Measurements from ENCODE around the gene ARFGEF3. TPM values are rescaled to one million over a fixed set of nuclear protein-coding genes. Genes with fewer than 3 reads are reported as not detected.

The ARFGEF3 gene
- total RNA-seq, 5 donors from 2014 or later (not counting 1 experiment from before 2014, with no cell fraction given), result 0.09 to 0.12 (median 0.10) TPM; not detected in 2

DNA sequence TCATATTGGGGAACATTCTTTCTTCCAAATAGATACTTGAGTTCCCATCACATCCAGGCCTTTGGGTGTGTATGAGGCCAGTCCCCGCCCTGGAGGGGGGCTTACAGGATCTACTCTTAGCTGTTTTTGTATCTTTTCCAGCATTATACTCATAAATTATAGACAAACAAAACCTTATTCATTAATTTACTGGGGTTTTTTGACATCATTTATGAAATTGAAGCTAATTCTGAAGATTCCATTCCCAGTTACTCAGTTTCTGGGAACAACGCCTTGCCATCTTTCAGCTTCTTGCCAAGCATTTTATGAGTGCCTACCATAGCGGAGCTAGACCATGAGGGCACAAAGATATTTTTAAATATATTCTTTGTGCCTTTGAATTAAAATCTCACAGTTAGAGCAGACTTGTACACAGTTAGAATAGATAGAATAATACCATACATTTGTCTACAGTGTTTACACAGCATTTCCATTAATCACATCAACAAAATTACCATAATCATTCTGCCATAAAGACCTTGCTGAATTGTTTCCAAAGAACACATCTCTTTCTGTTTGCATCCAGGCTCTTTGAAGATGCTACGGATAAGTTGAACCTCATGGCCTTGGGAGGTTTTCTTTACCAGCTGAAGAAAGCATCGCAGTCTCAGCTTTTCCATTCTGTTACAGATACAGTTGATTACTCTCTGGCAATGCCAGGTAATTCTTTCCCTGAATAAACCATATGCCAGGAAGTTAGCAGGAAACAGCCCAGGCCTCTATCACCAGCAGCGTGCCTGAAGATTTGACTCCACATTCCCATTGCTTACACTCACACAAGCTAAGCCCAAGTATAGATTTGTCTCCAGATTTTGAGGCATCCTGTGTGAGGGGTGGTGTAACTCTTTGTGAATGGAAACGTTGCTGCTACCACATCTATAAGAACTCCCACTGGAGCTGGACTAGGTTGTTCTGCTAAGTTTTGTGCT is 132.0 kb downstream of the ARFGEF3 start:
- no peak overlapping the region for H3K4me3 ChIP-seq (ENCODE audit: control insufficient read depth in 1 of 2, extremely low read depth in 1 of 2, low read length in 1 of 2)
- no peak for DNase-seq
- Mint-ChIP-seq H3K4me3 (no peak overlapping the region), H3K27ac (no peak overlapping the region), H3K4me1 (no peaks in the 10 kb centered on the region), H3K27me3 (peaks cover 7% of the 10 kb centered on the region in 2 donors), H3K9me3 (no peaks in the 10 kb centered on the region), H3K36me3 (no peaks in the 10 kb centered on the region)
- ChIA-PET CTCF (no interaction called here), POLR2A (no interaction called here)
- no peak overlapping the region for H3K27ac ChIP-seq (ENCODE audit: low read length)
- H3K4me1 ChIP-seq (ENCODE audit: control insufficient read depth in 1 of 2, extremely low read depth in 1 of 2, insufficient read depth in 2 of 2, low read length in 2 of 2), result no peaks in the 10 kb centered on the region
- peaks cover 0 to 9% of the 10 kb centered on the region in 2 experiments for H3K27me3 ChIP-seq (replicated peaks in 1 of 2; ENCODE audit: control insufficient read depth in 2 of 2, extremely low read depth in 1 of 2, insufficient read depth in 2 of 2, low read length in 1 of 2)
- no peak for ATAC-seq (replicated peaks in 1 of 4)
- no peaks in the 10 kb centered on the region for H3K36me3 ChIP-seq (ENCODE audit: control insufficient read depth in 2 of 2, extremely low read depth in 1 of 2, insufficient read depth in 1 of 2, low read length in 1 of 2)
- 58% methylated on average over 2 of the region's 7 CpGs for WGBS (ENCODE audit: insufficient coverage)
- H3K9me3 ChIP-seq, result no peaks in the 10 kb centered on the region

DNA sequence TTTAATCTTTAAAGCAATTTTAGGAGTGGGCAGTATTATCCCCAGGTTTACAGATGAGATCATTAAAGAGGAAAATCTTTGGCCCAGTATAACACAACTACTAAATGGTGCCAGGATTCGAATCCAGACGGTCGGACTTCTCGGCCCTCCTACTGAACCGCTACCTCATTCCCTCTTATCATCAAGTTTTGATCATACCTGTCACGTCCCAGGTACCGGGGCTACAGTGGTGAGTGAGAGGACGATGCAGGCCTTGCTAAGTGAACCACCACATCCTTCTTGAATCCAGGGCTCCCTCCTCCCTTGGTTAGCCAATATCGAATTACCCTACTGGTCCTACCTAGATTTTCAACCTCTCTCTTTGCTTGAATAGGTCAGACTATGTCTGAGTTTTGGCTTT is 134.6 kb downstream of the ARFGEF3 start:
- 100% methylated on average over 1 of the region's 9 CpGs for WGBS (ENCODE audit: insufficient coverage)
- peaks cover 9 to 22% of the 10 kb centered on the region in 2 donors for H3K27me3 Mint-ChIP-seq
- H3K27me3 ChIP-seq (replicated peaks in 1 of 2; ENCODE audit: control insufficient read depth in 2 of 2, extremely low read depth in 1 of 2, insufficient read depth in 2 of 2, low read length in 1 of 2), result peaks cover 0 to 11% of the 10 kb centered on the region in 2 experiments
- no peaks in the 10 kb centered on the region for H3K4me1 ChIP-seq (ENCODE audit: control insufficient read depth in 1 of 2, extremely low read depth in 1 of 2, insufficient read depth in 2 of 2, low read length in 2 of 2)
- ChIA-PET POLR2A (no interaction called here), CTCF (interaction anchor here in 1 of 2 donors (1.1 kb wide), 1 partner anchor 9 kb away, joined by 3 read pairs; no protein-coding TSS in a partner anchor)
- H3K4me3 Mint-ChIP-seq, result no peak overlapping the region
- ATAC-seq (replicated peaks in 1 of 4) (no peak), DNase-seq (no peak)
- no peaks in the 10 kb centered on the region for H3K9me3 Mint-ChIP-seq
- H3K4me1 Mint-ChIP-seq, result no peaks in the 10 kb centered on the region
- no peak overlapping the region for H3K4me3 ChIP-seq (ENCODE audit: control insufficient read depth in 1 of 2, extremely low read depth in 1 of 2, low read length in 1 of 2)
- no peak overlapping the region for H3K27ac Mint-ChIP-seq
- no peaks in the 10 kb centered on the region for H3K9me3 ChIP-seq
- H3K36me3 Mint-ChIP-seq, result no peaks in the 10 kb centered on the region
- no peaks in the 10 kb centered on the region for H3K36me3 ChIP-seq (ENCODE audit: control insufficient read depth in 2 of 2, extremely low read depth in 1 of 2, insufficient read depth in 1 of 2, low read length in 1 of 2)
- H3K27ac ChIP-seq (ENCODE audit: low read length), result no peak overlapping the region

DNA sequence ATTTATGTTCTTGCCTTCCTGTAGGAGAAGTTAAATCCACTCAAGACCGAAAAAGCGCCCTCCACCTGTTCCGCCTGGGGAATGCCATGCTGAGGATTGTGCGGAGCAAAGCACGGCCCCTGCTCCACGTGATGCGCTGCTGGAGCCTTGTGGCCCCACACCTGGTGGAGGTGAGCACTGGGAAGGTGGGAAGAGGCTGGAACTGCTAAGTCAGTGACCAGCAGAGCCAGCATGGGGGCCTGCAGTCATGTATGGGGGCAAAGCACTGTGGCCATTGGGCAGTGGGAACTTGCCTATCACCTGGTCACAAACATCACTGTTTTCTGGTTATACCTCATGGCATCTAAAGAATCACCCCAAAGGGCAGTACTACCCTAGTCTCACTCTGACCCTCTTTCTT is 135.0 kb downstream of the ARFGEF3 start:
- Mint-ChIP-seq H3K36me3 (no peaks in the 10 kb centered on the region), H3K4me3 (no peak overlapping the region), H3K27ac (no peak overlapping the region), H3K4me1 (no peaks in the 10 kb centered on the region), H3K9me3 (no peaks in the 10 kb centered on the region), H3K27me3 (peaks cover 9 to 26% of the 10 kb centered on the region in 2 donors)
- no peaks in the 10 kb centered on the region for H3K4me1 ChIP-seq (ENCODE audit: control insufficient read depth in 1 of 2, extremely low read depth in 1 of 2, insufficient read depth in 2 of 2, low read length in 2 of 2)
- 91% methylated on average over 7 of the region's 7 CpGs for WGBS (ENCODE audit: insufficient coverage)
- no peak for ATAC-seq (replicated peaks in 1 of 4)
- H3K27ac ChIP-seq (ENCODE audit: low read length), result no peak overlapping the region
- no peaks in the 10 kb centered on the region for H3K9me3 ChIP-seq
- H3K36me3 ChIP-seq (ENCODE audit: control insufficient read depth in 2 of 2, extremely low read depth in 1 of 2, insufficient read depth in 1 of 2, low read length in 1 of 2), result no peaks in the 10 kb centered on the region
- DNase-seq, result no peak
- no peak overlapping the region for H3K4me3 ChIP-seq (ENCODE audit: control insufficient read depth in 1 of 2, extremely low read depth in 1 of 2, low read length in 1 of 2)
- ChIA-PET CTCF (interaction anchor here in 1 of 2 donors (1.1 kb wide), 1 partner anchor 10 kb away, joined by 3 read pairs; no protein-coding TSS in a partner anchor), POLR2A (no interaction called here)
- peaks cover 0 to 7% of the 10 kb centered on the region in 2 experiments for H3K27me3 ChIP-seq (replicated peaks in 1 of 2; ENCODE audit: control insufficient read depth in 2 of 2, extremely low read depth in 1 of 2, insufficient read depth in 2 of 2, low read length in 1 of 2)

DNA sequence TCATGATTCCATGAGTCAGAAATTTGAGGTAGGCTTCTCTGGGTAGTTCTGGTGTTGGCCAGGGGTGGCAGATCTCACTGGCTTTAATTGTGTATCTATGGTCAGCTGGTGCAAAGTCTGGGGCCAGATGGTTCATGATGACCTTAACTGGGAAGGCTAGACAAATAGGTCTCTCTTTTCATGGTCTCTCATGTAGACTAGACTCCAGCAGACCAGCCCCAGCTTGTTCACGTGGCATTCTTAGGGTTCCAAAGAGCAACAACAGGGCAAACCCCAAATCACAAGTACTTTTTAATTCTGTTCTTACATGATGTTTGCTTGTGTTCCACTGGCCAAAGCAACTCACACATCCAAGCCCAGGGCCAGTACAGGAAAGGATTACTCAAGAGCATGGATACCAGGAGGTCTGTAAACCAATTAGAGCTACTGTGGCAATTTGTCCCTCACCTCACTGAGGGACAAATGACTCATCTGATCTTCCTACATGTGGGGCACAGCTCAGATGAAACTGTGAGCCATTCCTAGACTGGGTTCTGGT is 136.1 kb downstream of the ARFGEF3 start:
- ATAC-seq (replicated peaks in 1 of 4) (no peak), DNase-seq (no peak)
- Histone ChIP-seq H3K9me3 (no peaks in the 10 kb centered on the region), H3K27ac (ENCODE audit: low read length) (no peak overlapping the region), H3K36me3 (ENCODE audit: control insufficient read depth in 2 of 2, extremely low read depth in 1 of 2, insufficient read depth in 1 of 2, low read length in 1 of 2) (no peaks in the 10 kb centered on the region), H3K4me3 (ENCODE audit: control insufficient read depth in 1 of 2, extremely low read depth in 1 of 2, low read length in 1 of 2) (no peak overlapping the region), H3K4me1 (ENCODE audit: control insufficient read depth in 1 of 2, extremely low read depth in 1 of 2, insufficient read depth in 2 of 2, low read length in 2 of 2) (no peaks in the 10 kb centered on the region), H3K27me3 (replicated peaks in 1 of 2; ENCODE audit: control insufficient read depth in 2 of 2, extremely low read depth in 1 of 2, insufficient read depth in 2 of 2, low read length in 1 of 2) (peaks cover 0 to 5% of the 10 kb centered on the region in 2 experiments)
- H3K4me3 Mint-ChIP-seq, result no peak overlapping the region
- H3K9me3 Mint-ChIP-seq, result no peaks in the 10 kb centered on the region
- H3K27me3 Mint-ChIP-seq, result peaks cover 6 to 26% of the 10 kb centered on the region in 2 donors
- no peaks in the 10 kb centered on the region for H3K4me1 Mint-ChIP-seq
- no peak overlapping the region for H3K27ac Mint-ChIP-seq
- WGBS (ENCODE audit: insufficient coverage), result 83% methylated on average over 1 of the region's 1 CpG
- CTCF ChIA-PET, result interaction anchor here in 1 of 2 donors (1.1 kb wide), 1 partner anchor 11 kb away, joined by 3 read pairs; no protein-coding TSS in a partner anchor
- POLR2A ChIA-PET, result no interaction called here
- H3K36me3 Mint-ChIP-seq, result no peaks in the 10 kb centered on the region

DNA sequence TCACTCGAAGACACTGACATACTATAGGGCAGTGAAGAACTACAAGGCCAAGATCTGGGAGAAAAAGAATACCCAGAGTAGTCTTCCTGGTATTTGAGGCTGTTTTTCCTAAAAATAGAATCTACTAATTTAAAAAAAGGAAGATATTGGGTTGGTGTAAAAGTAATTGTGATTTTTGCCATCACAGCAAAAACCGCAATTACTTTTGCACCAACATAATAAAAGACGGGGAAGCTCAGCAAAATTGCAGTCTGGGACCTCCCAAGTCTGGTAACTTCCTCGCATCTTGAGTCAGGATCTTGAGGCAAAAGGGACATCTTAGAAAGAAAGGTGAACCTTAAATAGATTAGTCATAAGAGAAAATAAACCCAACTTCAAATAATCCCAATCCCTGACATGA is 138.7 kb downstream of the ARFGEF3 start:
- POLR2A ChIA-PET, result no interaction called here
- H3K9me3 ChIP-seq, result no peaks in the 10 kb centered on the region
- H3K36me3 ChIP-seq (ENCODE audit: control insufficient read depth in 2 of 2, extremely low read depth in 1 of 2, insufficient read depth in 1 of 2, low read length in 1 of 2), result no peaks in the 10 kb centered on the region
- Mint-ChIP-seq H3K4me1 (no peaks in the 10 kb centered on the region), H3K27ac (no peak overlapping the region), H3K36me3 (no peaks in the 10 kb centered on the region), H3K4me3 (no peak overlapping the region), H3K27me3 (peaks cover 12 to 23% of the 10 kb centered on the region in 2 donors), H3K9me3 (no peaks in the 10 kb centered on the region)
- no CpG with 5 or more reads among the region's 4 CpGs for WGBS (ENCODE audit: insufficient coverage)
- no peak overlapping the region for H3K4me3 ChIP-seq (ENCODE audit: control insufficient read depth in 1 of 2, extremely low read depth in 1 of 2, low read length in 1 of 2)
- ATAC-seq (replicated peaks in 1 of 4) (no peak), DNase-seq (no peak)
- CTCF ChIA-PET, result no interaction called here
- H3K4me1 ChIP-seq (ENCODE audit: control insufficient read depth in 1 of 2, extremely low read depth in 1 of 2, insufficient read depth in 2 of 2, low read length in 2 of 2), result no peaks in the 10 kb centered on the region
- H3K27me3 ChIP-seq (replicated peaks in 1 of 2; ENCODE audit: control insufficient read depth in 2 of 2, extremely low read depth in 1 of 2, insufficient read depth in 2 of 2, low read length in 1 of 2), result peaks cover 0 to 5% of the 10 kb centered on the region in 2 experiments
- H3K27ac ChIP-seq (ENCODE audit: low read length), result no peak overlapping the region

DNA sequence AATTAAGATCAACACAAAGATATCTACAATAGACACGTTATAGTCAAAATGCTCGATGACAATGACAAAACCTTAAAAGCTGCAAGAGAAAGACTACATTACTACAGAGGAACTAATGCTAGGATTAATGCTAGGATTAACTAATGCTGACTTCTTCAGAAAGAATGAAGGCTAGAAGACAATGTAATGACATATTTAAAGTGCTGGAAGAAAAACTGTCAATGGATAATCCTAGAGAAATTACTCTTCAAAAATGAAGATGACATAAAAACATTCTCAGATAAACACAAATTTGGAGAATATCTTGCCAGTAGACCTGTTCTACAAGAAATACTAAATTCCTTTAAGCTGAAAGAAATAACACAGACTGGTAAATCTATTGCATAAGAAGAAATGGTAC is 140.8 kb downstream of the ARFGEF3 start:
- ChIA-PET POLR2A (interaction anchor here in 1 of 2 donors (0.7 kb wide), 1 partner anchor 19 kb away, joined by 3 read pairs; no protein-coding TSS in a partner anchor), CTCF (interaction anchor here in 1 of 2 donors (0.7 kb wide), 1 partner anchor 184 kb away, joined by 3 read pairs; no protein-coding TSS in a partner anchor)
- Histone ChIP-seq H3K9me3 (no peaks in the 10 kb centered on the region), H3K36me3 (ENCODE audit: control insufficient read depth in 2 of 2, extremely low read depth in 1 of 2, insufficient read depth in 1 of 2, low read length in 1 of 2) (no peaks in the 10 kb centered on the region), H3K27ac (ENCODE audit: low read length) (no peak overlapping the region), H3K27me3 (replicated peaks in 1 of 2; ENCODE audit: control insufficient read depth in 2 of 2, extremely low read depth in 1 of 2, insufficient read depth in 2 of 2, low read length in 1 of 2) (peaks cover 0 to 5% of the 10 kb centered on the region in 2 experiments), H3K4me3 (ENCODE audit: control insufficient read depth in 1 of 2, extremely low read depth in 1 of 2, low read length in 1 of 2) (no peak overlapping the region), H3K4me1 (ENCODE audit: control insufficient read depth in 1 of 2, extremely low read depth in 1 of 2, insufficient read depth in 2 of 2, low read length in 2 of 2) (no peaks in the 10 kb centered on the region)
- WGBS (ENCODE audit: insufficient coverage), result no CpG with 5 or more reads among the region's 2 CpGs
- DNase-seq (no peak), ATAC-seq (replicated peaks in 1 of 4) (no peak)
- H3K4me3 Mint-ChIP-seq, result no peak overlapping the region
- H3K36me3 Mint-ChIP-seq, result no peaks in the 10 kb centered on the region
- peaks cover 12 to 23% of the 10 kb centered on the region in 2 donors for H3K27me3 Mint-ChIP-seq
- H3K27ac Mint-ChIP-seq, result no peak overlapping the region
- H3K9me3 Mint-ChIP-seq, result no peaks in the 10 kb centered on the region
- no peaks in the 10 kb centered on the region for H3K4me1 Mint-ChIP-seq
